PFSK-1 (cell line): Measurements from ENCODE around the gene CA7.

Experiments
- FOXP2 ChIP-seq: optimal IDR thresholded peaks from 2 replicates; pipeline ENCODE3; 2011; ENCODE audit warnings: borderline replicate concordance, control low read depth, inconsistent platforms; ENCODE audit not compliant: insufficient read depth; ENCODE audit errors: extremely low read length, extremely low read depth
- POLR2AphosphoS5 ChIP-seq: IDR thresholded peaks from 2 replicates; pipeline ENCODE4 v1.6.1; 2012; ENCODE audit warnings: low read depth, mild to moderate bottlenecking, control low read depth, low read length, moderate library complexity
- REST ChIP-seq, 2 experiments: IDR thresholded peaks; 2 replicates each; pipeline versions ENCODE4 v1.6.1 to v1.8.0; 2011 to 2012; ENCODE audit warnings: low read depth in 2 of 2, low read length in 2 of 2, control low read depth in 1 of 2, inconsistent platforms in 1 of 2, mild to moderate bottlenecking in 1 of 2, moderate library complexity in 1 of 2; ENCODE audit not compliant: insufficient read depth in 1 of 2
- SIN3A ChIP-seq: IDR thresholded peaks from 2 replicates; pipeline ENCODE4 v1.6.1; 2012; ENCODE audit warnings: mild to moderate bottlenecking, low read length, moderate library complexity, borderline replicate concordance; ENCODE audit not compliant: insufficient read depth
- TAF1 ChIP-seq: IDR thresholded peaks from 2 replicates; pipeline ENCODE4 v1.6.1; 2012; ENCODE audit warnings: low read length, control low read depth, borderline replicate concordance; ENCODE audit not compliant: insufficient read depth

- no peak for TF ChIP-seq REST (IDR thresholded peaks at IDR 0.05; ENCODE audit: insufficient read depth in 1 of 2, low read depth in 2 of 2, low read length in 2 of 2)
- no peak for TF ChIP-seq POLR2AphosphoS5
- TF ChIP-seq TAF1, result no peak
- no peak for TF ChIP-seq SIN3A
- TF ChIP-seq FOXP2, result no peak
Observed at GRCh38 chr16:66840883-66841282, 3.3 kb upstream of the CA7 start.
